ENCODE data around the gene ZBTB17.
"Not testable (repeated sequence)": the region's sequence is repeated elsewhere in the genome, so short reads cannot be mapped to it uniquely, and the experiment has no call there.

ZBTB17 gene

GRCh38 chr1:15975805-15976680 is at the start of gene ZBTB17:
TSS of gene ZBTB17 (minus strand) at chr1:15976101. CDS start at chr1:15948495, 27,606 bp downstream.
- DNase-seq, result peak; percentile 84

GRCh38 chr1:16023050-16023653 is 47.3 kb upstream of the ZBTB17 start:
- no peak for DNase-seq

GRCh38 chr1:16022393-16022792 is 46.5 kb upstream of the ZBTB17 start:
- no peak for DNase-seq

- DNase-seq, result no peak
Observed at GRCh38 chr1:16021681-16022080, 45.8 kb upstream of the ZBTB17 start, which contains the start of gene CLCNKA. TSS of gene CLCNKA (plus strand) at chr1:16022036. CDS start at chr1:16022620, 584 bp downstream.

GRCh38 chr1:16020878-16021277 is 45.0 kb upstream of the ZBTB17 start:
- not testable (repeated sequence) for DNase-seq

- DNase-seq, result no peak
Observed at GRCh38 chr1:16020325-16020724, 44.4 kb upstream of the ZBTB17 start.

GRCh38 chr1:16019644-16020277 is 43.9 kb upstream of the ZBTB17 start:
- DNase-seq, result no peak

- no peak for DNase-seq
Observed at GRCh38 chr1:16018749-16019643, 43.1 kb upstream of the ZBTB17 start.

- DNase-seq, result no peak
Observed at GRCh38 chr1:16018308-16018707, 42.4 kb upstream of the ZBTB17 start.

GRCh38 chr1:16017461-16018303 is 41.8 kb upstream of the ZBTB17 start, which contains the start of gene HSPB7:
TSS of gene HSPB7 (minus strand) at chr1:16018043. CDS start at chr1:16017963, 80 bp downstream.
- peak; percentile 57 for DNase-seq

- DNase-seq, result no peak
Observed at GRCh38 chr1:16017076-16017460, 41.2 kb upstream of the ZBTB17 start.

GRCh38 chr1:16015960-16016901 is 40.3 kb upstream of the ZBTB17 start:
- DNase-seq, result no peak

GRCh38 chr1:16015491-16015890 is 39.6 kb upstream of the ZBTB17 start:
- no peak for DNase-seq

GRCh38 chr1:16014509-16015482 is 38.9 kb upstream of the ZBTB17 start:
- DNase-seq, result no peak

- no peak for DNase-seq
Observed at GRCh38 chr1:16013908-16014258, 38.0 kb upstream of the ZBTB17 start.

- peak; percentile 66 for DNase-seq
Observed at GRCh38 chr1:16013220-16013907, 37.5 kb upstream of the ZBTB17 start.

- peak; percentile 55 for DNase-seq
Observed at GRCh38 chr1:16012590-16013219, 36.8 kb upstream of the ZBTB17 start.

All from NCI-H226 (cell line).